ENCODE data around the gene PCYT2.

Gene PCYT2

GRCh38 chr17:81912441-81913309, 1.5 kb upstream of the PCYT2 start:
- DNase-seq = no peak

GRCh38 chr17:81911969-81912368, 770 bp upstream of the PCYT2 start:
- DNase-seq = no peak

DNA sequence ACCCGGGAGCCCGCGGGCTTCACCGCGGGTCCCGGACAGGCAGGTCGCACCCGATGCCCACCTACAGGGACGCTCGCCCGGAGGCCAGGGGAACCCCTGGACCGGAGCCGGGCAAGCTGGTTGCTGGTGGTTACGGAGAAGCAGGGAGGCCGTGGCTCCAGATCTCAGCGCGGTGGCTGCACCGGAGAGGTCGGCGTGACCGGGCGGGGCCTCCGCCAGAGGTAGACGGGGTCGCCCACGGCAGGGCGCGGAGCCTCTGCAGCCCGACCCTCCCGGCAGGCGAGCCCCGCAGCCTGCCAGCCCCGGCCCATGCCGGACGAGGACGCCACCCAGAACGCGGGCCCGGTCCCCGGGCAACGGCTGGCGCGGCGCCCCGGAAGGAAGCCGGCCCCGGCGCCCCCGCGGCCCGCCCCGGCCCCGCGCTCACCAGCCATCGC, 341 bp downstream of the PCYT2 start:
- DNase-seq = no peak

DNA sequence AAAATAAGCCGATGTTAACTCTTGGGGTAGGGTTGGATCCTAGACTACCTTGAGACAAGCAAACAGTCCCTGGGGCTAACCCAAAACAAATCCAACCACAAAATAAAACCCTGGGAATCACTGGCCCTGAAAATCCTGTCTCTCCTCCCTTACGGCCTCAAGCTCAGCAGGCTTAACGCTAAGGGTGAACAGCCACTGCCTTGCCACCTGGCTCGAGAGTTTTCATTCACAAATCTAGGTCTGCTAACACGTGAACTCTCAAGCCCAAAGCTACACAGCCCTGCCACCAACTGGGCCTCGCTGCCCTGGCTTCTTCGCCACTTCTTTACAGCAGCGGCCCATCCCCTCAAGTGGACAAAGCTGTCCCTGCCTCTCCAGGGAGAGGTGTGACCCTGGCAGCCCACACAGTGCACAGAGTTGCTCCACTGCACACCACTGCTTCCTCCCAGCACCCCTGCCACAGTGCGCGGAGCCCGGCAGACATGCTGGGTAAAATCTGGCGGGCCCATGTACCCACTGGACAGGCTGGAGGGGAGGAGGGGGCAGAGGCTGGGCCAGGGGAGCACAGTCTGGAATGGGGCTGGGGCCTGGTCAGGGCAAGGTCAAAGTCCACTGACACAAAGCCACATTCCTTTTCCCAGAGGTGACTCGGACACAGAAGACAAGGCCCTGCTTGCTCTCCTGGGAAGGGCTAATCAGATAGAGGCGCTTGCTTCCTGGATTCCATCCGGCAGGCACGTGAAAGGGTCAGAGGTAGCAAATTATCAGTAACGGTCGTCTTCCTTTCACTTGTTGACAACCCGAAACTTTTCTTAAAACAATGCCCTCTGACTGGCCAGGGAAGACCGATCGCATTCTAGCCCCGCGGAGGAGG, 996 bp downstream of the PCYT2 start:
- no peak for DNase-seq

DNA sequence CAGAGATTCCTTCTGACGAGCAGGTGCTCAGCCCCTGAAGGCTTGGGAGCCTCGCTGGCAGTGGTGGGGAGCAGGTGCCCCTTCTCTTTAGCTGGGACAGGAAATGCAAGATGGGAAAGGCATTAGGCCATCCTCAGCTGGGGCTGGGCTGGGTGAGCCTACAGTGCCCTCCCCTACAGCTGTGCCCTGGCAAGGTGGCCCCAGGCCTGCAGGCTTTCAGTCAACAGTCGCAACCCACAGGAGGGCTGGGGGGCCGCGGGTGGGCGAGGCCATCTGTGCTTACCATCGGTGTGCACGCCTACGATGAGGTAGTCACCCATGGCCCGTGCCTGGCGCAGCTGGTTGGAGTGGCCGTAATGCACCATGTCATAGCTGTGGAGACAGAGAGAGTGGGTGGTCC, 2.0 kb downstream of the PCYT2 start:
- no peak for DNase-seq

DNA sequence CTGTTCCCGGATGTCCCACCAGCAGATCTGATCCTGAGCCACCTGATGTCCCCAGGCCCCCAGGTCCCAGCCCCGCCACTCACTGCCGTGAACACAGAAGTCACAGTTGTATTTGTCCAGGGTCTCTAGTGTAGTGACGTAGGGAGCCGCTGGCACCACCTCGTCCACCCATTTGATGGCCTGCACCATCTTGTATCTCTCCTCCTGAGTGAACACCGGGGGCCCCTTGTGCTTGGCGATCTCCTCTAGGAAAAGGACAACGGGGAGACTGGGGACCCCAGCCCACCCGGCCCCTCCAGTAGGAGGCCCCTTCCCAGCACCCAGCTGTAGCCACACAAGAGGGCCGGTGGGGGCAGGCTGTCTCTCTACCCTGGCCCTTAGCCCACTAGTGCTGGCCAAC, 2.4 kb downstream of the PCYT2 start:
- DNase-seq = no peak

DNA sequence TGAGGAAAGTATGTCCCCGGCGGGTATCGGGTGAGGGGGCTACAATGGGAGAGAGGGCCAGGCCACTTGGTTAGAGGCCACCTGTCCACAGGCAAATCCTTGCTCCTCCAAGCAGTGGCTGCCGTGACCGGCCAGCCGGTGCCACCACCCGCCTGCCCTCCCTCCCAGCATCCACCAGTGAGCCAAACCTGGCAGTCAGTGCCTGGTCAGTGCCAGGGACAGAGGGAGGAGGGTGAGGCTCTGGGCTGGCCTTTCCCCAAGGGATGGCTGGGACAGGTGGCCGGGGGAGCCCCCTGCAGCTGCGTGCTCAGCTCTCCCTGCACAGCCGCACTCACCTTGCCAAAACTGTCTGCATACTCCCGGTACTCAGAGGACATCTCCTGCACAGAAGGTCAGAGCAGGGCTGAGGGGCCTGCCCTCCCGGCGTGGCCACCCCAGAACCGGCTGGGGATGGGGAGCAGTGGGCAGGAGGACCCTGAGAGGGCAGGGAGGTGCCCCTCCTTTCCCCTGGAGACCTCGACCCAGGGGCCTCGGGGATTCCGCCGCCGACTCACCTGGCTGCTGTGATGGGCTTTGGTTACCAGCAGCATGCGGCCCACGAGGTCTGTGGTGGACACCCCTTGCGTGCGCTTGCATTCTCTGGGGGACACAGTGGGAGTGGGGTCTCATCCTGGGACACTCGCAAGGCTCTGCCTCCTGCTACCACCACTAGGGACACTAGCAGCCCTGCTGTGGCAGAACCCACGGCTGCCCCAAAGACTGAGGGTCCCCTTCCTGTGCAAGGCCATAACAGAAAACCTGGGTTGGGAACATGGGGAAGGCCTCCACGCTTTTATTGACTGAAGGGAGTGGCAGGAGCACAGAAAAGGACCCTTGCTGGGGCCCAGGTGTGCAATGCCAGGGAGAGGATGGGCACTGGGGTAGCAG, 3.7 kb downstream of the PCYT2 start:
- DNase-seq = no peak

DNA sequence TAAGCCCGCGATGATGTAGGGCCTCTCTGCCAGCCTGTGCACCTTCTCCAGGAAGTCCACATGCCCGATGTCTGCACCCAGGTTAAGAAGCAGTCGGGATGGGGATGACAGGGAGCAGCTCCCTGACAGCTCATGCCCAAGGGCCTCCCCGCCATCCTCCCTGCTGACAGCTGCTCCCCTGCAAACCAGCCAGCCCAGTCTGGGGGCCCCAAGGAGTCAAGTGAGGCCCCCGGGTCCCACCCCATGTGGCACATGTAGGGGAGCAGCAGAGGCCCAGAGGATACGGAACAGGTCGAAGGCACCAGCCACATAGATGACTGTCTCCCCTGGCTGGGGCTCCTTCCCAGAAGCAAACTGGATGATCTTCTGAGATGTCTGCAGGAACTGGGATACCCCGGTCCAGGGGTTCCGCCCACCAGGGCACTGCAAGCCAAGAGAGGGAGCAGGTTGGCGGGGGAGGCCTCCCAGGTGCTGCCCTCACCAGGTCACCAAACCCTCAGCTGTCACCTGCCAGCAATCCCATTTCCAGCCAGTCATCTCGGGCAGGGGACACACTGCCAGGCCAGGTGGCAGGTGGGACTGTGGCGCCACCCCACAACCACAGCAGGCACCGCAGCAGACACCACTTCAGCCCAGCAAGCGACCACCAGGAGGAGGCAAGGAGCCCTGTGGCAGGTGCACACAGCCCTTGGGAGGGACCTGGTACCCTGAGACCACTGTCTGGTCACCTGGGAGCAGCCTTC, 4.6 kb downstream of the PCYT2 start:
- no peak for DNase-seq

DNA sequence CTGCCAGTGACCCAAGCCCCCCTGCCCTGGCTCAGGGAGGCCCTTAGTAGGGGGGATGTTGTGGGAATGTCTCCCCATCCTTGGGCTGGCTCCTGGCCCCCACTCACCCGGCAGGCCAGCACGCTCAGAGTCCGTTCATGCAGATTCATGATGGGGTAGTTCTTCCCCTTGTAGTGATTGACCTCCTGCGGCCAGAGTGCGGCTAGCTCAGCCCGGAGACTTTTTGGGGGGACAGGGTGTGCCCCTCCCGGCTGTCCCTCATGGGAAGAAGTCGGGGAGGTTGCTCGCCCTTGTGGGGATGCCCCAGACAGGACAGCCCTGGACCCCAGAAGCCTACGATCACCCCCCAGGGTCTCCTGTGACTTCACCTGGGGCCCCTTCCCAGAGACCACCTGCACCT, 5.2 kb downstream of the PCYT2 start:
- DNase-seq = no peak

GRCh38 chr17:81905424-81905875, 5.7 kb downstream of the PCYT2 start:
- no peak for DNase-seq

DNA sequence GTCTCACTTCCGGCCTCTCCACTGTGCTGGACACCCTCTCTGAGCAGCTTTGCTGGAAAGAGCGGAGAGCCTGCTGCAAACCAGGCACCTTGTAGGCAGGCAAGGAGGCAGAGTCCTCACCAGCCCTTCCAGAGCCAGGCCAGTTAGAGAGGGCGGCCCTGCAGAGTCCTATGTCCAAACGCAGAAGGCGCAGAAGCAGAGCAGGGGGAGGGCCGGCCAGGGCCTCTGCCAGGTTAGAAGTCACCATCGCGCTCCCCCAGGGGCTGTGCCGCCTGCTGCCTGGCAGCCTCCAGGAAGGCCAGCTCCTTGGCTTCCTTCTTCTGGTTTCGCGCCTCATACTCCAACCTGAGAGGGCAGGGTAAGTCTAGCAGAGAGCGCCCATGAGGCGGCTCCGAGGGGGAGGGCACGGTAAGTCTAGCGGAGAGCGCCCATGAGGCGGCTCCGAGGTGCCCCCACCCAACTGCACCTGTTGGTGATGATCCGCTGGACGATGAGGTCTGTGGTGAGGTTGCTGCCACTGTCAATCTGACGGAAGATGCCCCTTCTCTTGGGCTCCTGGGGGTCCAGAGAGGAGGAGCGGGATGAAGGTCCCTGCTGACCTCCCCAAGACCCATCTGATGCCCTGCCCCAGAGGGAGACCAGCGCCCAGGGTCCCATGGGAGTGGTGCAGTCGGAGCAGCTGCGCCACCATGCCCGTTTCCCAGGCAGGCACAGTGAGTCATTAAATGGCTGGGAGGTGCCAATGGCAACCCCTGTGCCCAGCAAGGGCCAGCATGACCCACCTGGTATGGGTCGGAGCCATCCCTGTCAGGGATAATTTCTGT, 6.4 kb downstream of the PCYT2 start:
- DNase-seq = no peak

- DNase-seq = no peak
Measured at GRCh38 chr17:81903896-81904599, 7.2 kb downstream of the PCYT2 start.

- no peak for DNase-seq
Measured at GRCh38 chr17:81903415-81903831, 7.8 kb downstream of the PCYT2 start.

- no peak for DNase-seq
Measured at GRCh38 chr17:81902653-81903414, 8.4 kb downstream of the PCYT2 start.

DNA sequence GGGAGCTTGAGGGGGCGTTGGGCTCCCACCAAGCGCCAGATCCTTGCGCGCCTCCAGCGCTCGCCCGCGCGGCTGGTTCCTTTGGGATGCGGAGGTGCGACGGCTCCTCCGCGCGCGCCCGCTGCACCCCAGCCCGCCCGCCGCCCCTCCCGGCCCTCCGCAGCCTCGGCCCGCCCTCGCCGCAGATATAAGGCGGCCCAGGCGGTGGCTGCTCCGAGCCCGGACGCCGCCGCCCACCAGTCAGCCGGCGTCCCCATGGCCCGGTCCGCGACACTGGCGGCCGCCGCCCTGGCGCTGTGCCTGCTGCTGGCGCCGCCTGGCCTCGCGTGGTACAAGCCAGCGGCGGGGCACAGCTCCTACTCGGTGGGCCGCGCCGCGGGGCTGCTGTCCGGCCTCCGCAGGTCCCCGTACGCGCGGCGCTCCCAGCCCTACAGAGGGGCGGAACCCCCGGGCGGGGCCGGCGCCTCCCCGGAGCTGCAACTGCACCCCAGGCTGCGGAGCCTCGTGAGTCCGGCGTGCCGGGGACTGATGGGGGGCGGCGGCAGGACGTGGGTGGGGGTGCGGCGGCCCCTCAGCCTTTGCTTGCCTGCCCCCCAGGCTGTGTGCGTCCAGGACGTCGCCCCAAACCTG, 9.1 kb downstream of the PCYT2 start, which contains the start of gene NPB:
Gene NPB, plus strand, starts transcription at position 216 of the 630 bp plus-strand sequence. Its CDS starts 40 bp downstream, at position 256.
- no peak for DNase-seq

- no peak for DNase-seq
Measured at GRCh38 chr17:81901167-81902022, 9.8 kb downstream of the PCYT2 start.

DNA sequence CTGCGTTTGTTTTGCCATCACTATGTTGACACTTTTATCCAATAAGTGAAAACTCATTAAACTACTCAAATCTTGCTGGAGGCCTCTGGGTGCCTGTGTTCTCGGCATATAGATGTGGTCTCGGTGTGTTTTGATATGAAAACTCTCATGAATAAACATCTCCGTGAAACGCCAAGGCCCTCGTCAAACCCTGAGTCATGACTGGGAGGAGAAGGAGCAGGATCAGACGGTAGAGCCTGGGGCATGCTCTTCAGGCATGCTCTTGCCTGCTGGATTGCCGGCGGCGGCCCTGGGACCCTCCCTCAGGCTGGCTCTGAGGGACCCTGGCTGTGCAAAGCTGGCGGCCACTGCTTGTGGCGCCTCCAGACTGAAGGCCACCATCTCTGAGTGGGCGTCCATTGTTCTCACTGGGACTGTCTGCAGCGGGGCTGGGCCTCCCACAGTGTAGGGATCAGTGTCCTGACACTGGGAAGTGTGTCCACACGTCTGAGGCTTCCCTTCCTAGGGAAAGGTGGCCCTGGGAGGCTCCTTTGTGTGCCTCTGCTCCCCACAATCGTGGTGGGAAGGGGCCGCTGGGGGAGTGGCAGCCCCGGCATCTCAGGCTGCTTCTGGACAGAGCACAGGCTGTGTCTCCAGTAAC, 10.9 kb downstream of the PCYT2 start:
- no peak for DNase-seq

Measured in CD4-positive, alpha-beta T cell treated with Interleukin-17A for 4 hours (primary cell).